PC-3 (cell line): ENCODE results near the gene ABCG4.
A peak's percentile ranks its signal among the peaks of the same experiment; 100 is the strongest.

Experiments used
- CTCF ChIP-seq: fragments of 300-600 bp; sonication (generic); conservative IDR thresholded peaks from 2 replicates; pipeline ENCODE4 v1.5.1; 2017; ENCODE audit warnings: antibody characterized with exemption, low read depth, mild to moderate bottlenecking, low read length
- EZH2phosphoT487 ChIP-seq: fragments of 300-600 bp; sonication (generic); IDR thresholded peaks from 2 replicates; pipeline ENCODE4 v1.6.1; 2018; ENCODE audit warnings: mild to moderate bottlenecking, antibody characterized with exemption, low read length, borderline replicate concordance

- peak; percentile 84 for TF ChIP-seq CTCF
- TF ChIP-seq EZH2phosphoT487 = no peak
Observed at GRCh38 chr11:119134389-119134978, 14.4 kb upstream of the ABCG4 start.
